GM23338 (cell line): ENCODE measurements around the gene TP73. TPM values are rescaled to one million over a fixed set of nuclear protein-coding genes. Genes with fewer than 3 reads are reported as not detected.

ENCODE experiments used
- ATAC-seq: fragments of 200-7000 bp; cut with Tn5 transposase; 3 replicates; pipeline ENCODE4 v1.9.1; 2020
- DNase-seq: peaks from one replicate; pipeline ENCODE4 v3.0.0-alpha.2; 2015; ENCODE audit warnings: low spot score
- H2AFZ ChIP-seq: fragments of 200-600 bp; sonication (generic); 2 replicates; pipeline ENCODE4 v1.8.0; 2016; ENCODE audit warnings: antibody characterized with exemption, mild to moderate bottlenecking, moderate library complexity
- H3F3A ChIP-seq: fragments of 200-600 bp; sonication (generic); replicated peaks from 2 replicates; pipeline ENCODE4 v1.8.0; 2017; ENCODE audit warnings: antibody characterized with exemption, mixed run types, low read depth
- H3K27ac ChIP-seq: fragments of 200-600 bp; sonication (generic); 2 replicates; pipeline ENCODE4 v1.6.1; 2016; ENCODE audit warnings: low read depth
- H3K27me3 ChIP-seq: fragments of 200-600 bp; sonication (generic); 2 replicates; pipeline ENCODE4 v1.8.0; 2016; ENCODE audit warnings: mild to moderate bottlenecking, mixed run types, moderate library complexity; ENCODE audit not compliant: insufficient read depth
- H3K36me3 ChIP-seq: fragments of 200-600 bp; sonication (generic); 2 replicates; pipeline ENCODE4 v1.8.0; 2016; ENCODE audit warnings: mild to moderate bottlenecking; ENCODE audit not compliant: insufficient read depth
- H3K4me1 ChIP-seq: fragments of 200-600 bp; sonication (generic); 2 replicates; pipeline ENCODE4 v1.8.0; 2016; ENCODE audit warnings: mild to moderate bottlenecking, moderate library complexity; ENCODE audit not compliant: insufficient read depth
- H3K4me2 ChIP-seq: fragments of 200-600 bp; sonication (generic); 2 replicates; pipeline ENCODE4 v1.7.1; 2017; ENCODE audit warnings: mixed run types
- H3K4me3 ChIP-seq: fragments of 200-600 bp; sonication (generic); 2 replicates; pipeline ENCODE4 v1.6.1; 2016; ENCODE audit warnings: mixed run types
- H3K79me2 ChIP-seq: fragments of 200-600 bp; sonication (generic); replicated peaks from 2 replicates; pipeline ENCODE4 v1.8.0; 2017; ENCODE audit warnings: mild to moderate bottlenecking; ENCODE audit not compliant: insufficient read depth
- H3K9me2 ChIP-seq: fragments of 200-600 bp; sonication (generic); 2 replicates; pipeline ENCODE4 v1.8.0; 2017; ENCODE audit not compliant: insufficient read depth
- H4K20me1 ChIP-seq: fragments of 200-600 bp; sonication (generic); replicated peaks from 2 replicates; pipeline ENCODE4 v1.8.0; 2017; ENCODE audit warnings: mild to moderate bottlenecking; ENCODE audit not compliant: insufficient read depth
- H3K27ac Mint-ChIP-seq: 2 replicates; pipeline ENCODE4 v1.8.0; 2020; ENCODE audit warnings: inconsistent platforms, mild to moderate bottlenecking, moderate library complexity, mixed read lengths
- H3K27me3 Mint-ChIP-seq: 3 replicates; pipeline ENCODE4 v1.8.0; 2022; ENCODE audit warnings: low read depth, mild to moderate bottlenecking, moderate library complexity, mixed read lengths, inconsistent platforms; ENCODE audit not compliant: insufficient read depth, poor library complexity
- H3K36me3 Mint-ChIP-seq: 3 replicates; pipeline ENCODE4 v1.8.0; 2021; ENCODE audit warnings: low read depth, mild to moderate bottlenecking, inconsistent platforms, moderate library complexity, mixed read lengths
- H3K4me1 Mint-ChIP-seq: 3 replicates; pipeline ENCODE4 v1.8.0; 2020; ENCODE audit warnings: mild to moderate bottlenecking, inconsistent platforms, mixed read lengths
- H3K4me3 Mint-ChIP-seq: 3 replicates; pipeline ENCODE4 v1.8.0; 2021; ENCODE audit warnings: moderate library complexity, mild to moderate bottlenecking, inconsistent platforms, mixed read lengths
- H3K9me3 Mint-ChIP-seq: 3 replicates; pipeline ENCODE4 v1.8.0; 2020; ENCODE audit warnings: moderate library complexity, mild to moderate bottlenecking, inconsistent platforms, mixed read lengths
- CREB1 ChIP-seq: fragments of 250-450 bp; sonication (Bioruptor Pico); IDR thresholded peaks from 2 replicates; pipeline ENCODE4 v1.5.0; 2020; ENCODE audit warnings: low read depth, mild to moderate bottlenecking, moderate library complexity
- CTCF ChIP-seq, 2 experiments: fragments of 200-600 bp in 1 of 2; sonication (generic) in 1 of 2; conservative IDR thresholded peaks; 2 replicates each; pipeline versions ENCODE4 v1.5.1 to v1.6.1; 2016 to 2017; ENCODE audit warnings: antibody characterized with exemption in 2 of 2, low read depth in 2 of 2, mild to moderate bottlenecking in 2 of 2, moderate library complexity in 1 of 2
- ETS1 ChIP-seq: IDR thresholded peaks from 2 replicates; pipeline ENCODE4 v1.6.1; 2016; ENCODE audit warnings: antibody characterized with exemption
- EZH2 ChIP-seq: fragments of 200-600 bp; sonication (generic); IDR thresholded peaks from one replicate; pipeline ENCODE4 v1.8.0; 2017; ENCODE audit warnings: antibody characterized with exemption, mild to moderate bottlenecking, low read depth; ENCODE audit not compliant: unreplicated experiment
- EZH2phosphoT487 ChIP-seq: fragments of 200-600 bp; sonication (generic); IDR thresholded peaks from one replicate; pipeline ENCODE4 v1.8.1; 2018; ENCODE audit warnings: antibody characterized with exemption; ENCODE audit not compliant: unreplicated experiment
- JUNB ChIP-seq: IDR thresholded peaks from one replicate; pipeline ENCODE4 v1.6.1; 2016; ENCODE audit warnings: antibody characterized with exemption; ENCODE audit not compliant: unreplicated experiment
- NANOG ChIP-seq: IDR thresholded peaks from 2 replicates; pipeline ENCODE4 v1.6.1; 2016; ENCODE audit warnings: antibody characterized with exemption, borderline replicate concordance
- POLR2AphosphoS5 ChIP-seq: IDR thresholded peaks from 2 replicates; pipeline ENCODE4 v1.6.1; 2016; ENCODE audit warnings: antibody characterized with exemption, low read depth
- STAT1 ChIP-seq: IDR thresholded peaks from one replicate; pipeline ENCODE4 v1.6.1; 2016; ENCODE audit warnings: antibody characterized with exemption; ENCODE audit not compliant: unreplicated experiment
- ZNF114 ChIP-seq: fragments of 250-450 bp; sonication (Bioruptor Pico); IDR thresholded peaks from 2 replicates; pipeline ENCODE4 v1.5.0; 2020; ENCODE audit warnings: mild to moderate bottlenecking, moderate library complexity
- ZNF331 ChIP-seq: fragments of 250-450 bp; sonication (Bioruptor Pico); IDR thresholded peaks from 2 replicates; pipeline ENCODE4 v1.5.0; 2020; ENCODE audit warnings: low read depth, mild to moderate bottlenecking, moderate library complexity
- ZNF462 ChIP-seq: fragments of 250-450 bp; sonication (Bioruptor Pico); IDR thresholded peaks from 2 replicates; pipeline ENCODE4 v1.5.0; 2020; ENCODE audit warnings: mild to moderate bottlenecking, moderate library complexity
- polyA plus RNA-seq: library from polyadenylated mRNA; unstranded; fragments of >200 nt; fragmentation: Nextera tagmentation; extraction: Ambion mirVana; gene quantifications from 2 replicates; pipeline ENCODE4 v1.2.1, GENCODE V29; 2016
- total RNA-seq: library from RNA; depleted of rRNA; stranded (reverse); fragments of >200 nt; shearing (Covaris generic); gene quantifications from 2 replicates; pipeline ENCODE4 v1.2.3, GENCODE V29; 2014

The TP73 gene
- total and polyA plus RNA-seq, 2 experiments from 2014 or later: 1.4 to 3.4 TPM

GRCh38 chr1:3763351-3764125 lies 111.2 kb downstream of the TP73 start (continued):
- no peak for TF ChIP-seq ZNF462 (CRISPR knock-in tag)
- no peak for TF ChIP-seq ZNF114 (CRISPR knock-in tag)
- no peak for TF ChIP-seq CREB1
- no peak for TF ChIP-seq EZH2
- TF ChIP-seq ZNF331 (CRISPR knock-in tag): no peak
- no peak for TF ChIP-seq POLR2AphosphoS5

GRCh38 chr1:3767328-3767925 lies 115.1 kb downstream of the TP73 start:
- Mint-ChIP-seq H3K4me1 (peaks cover 9% of the 10 kb centered on the region), H3K4me3 (no peak overlapping the region), H3K27me3 (peaks cover 11% of the 10 kb centered on the region), H3K27ac (no peak overlapping the region), H3K9me3 (peaks cover 22% of the 10 kb centered on the region), H3K36me3 (peaks cover 11% of the 10 kb centered on the region; the same call in 2 of the 3 replicates)
- no peaks in the 10 kb centered on the region for H3K9me2 ChIP-seq
- H3K4me1 ChIP-seq: peaks cover 6% of the 10 kb centered on the region; the same call in 1 of the 2 replicates
- H3K4me2 ChIP-seq: no peak overlapping the region
- no peaks in the 10 kb centered on the region for H3K79me2 ChIP-seq
- H3K27ac ChIP-seq: no peak overlapping the region
- no peaks in the 10 kb centered on the region for H4K20me1 ChIP-seq
- no peak overlapping the region for H2AFZ ChIP-seq
- H3K4me3 ChIP-seq: no peak overlapping the region
- DNase-seq (no peak), ATAC-seq (no peak)
- no peaks in the 10 kb centered on the region for H3K36me3 ChIP-seq
- H3K27me3 ChIP-seq: no peaks in the 10 kb centered on the region
- no peaks in the 10 kb centered on the region for H3F3A ChIP-seq
- TF ChIP-seq STAT1 (no peak), NANOG (no peak), EZH2phosphoT487 (no peak), CTCF (conservative IDR thresholded peaks at IDR 0.05; ENCODE audit: low read depth in 2 of 2) (no peak), ZNF331 (CRISPR knock-in tag) (no peak), ZNF114 (CRISPR knock-in tag) (no peak), POLR2AphosphoS5 (no peak), EZH2 (no peak), JUNB (no peak), CREB1 (no peak), ETS1 (no peak)
